Activated CD8-positive, alpha-beta memory T cell treated with anti-CD3 and anti-CD28 coated beads, Interleukin-2, amount 50 U/mL, for 24 hours (primary cell): ENCODE measurements around the gene IDS.
A peak's percentile ranks its signal among the peaks of the same experiment; 100 is the strongest.
"Not testable (repeated sequence)": the region's sequence is repeated elsewhere in the genome, so short reads cannot be mapped to it uniquely, and the experiment has no call there.

Experiments used
- DNase-seq: peaks from one replicate; pipeline ENCODE4 v3.0.0-alpha.2; 2020; ENCODE audit errors: extremely low read depth

IDS gene

DNA sequence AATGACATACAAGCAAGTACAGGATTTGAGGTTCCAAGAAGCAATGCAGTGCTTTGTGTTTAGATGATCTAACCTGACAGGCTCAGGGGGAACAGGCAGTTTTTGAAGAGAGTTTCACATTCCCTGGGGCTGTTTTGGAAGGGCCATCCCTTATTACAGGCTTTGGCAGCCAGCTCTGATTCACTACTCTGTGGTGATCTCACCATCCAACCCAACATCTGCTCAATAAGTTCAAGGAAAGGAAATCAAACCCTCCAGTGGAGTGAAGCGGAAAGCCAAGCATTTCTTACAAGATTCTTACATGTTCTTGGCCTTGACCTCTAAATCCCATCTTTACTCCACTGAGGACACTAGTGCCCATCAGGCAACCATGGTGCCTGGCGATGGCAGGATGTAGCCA lies 7.5 kb downstream of the IDS start:
- no peak for DNase-seq

DNA sequence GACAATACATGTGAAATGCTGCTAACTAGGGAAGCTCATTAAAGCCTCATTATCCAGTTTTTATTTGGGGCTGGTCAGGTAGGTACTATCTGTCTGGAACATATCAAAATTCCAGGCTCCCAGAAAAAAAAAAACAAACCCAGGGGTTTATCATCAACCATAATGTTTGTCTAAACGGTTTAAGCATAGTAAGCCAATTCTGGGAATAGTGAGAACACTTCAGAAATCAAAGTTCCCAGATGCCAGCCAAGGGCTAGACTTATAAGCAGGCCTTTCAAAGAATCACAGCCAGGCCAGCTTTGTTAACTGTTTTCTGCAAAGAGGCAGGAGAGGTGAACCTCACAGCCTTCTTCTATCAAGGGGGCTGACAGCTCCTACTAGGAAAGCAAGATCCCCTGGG lies 8.1 kb downstream of the IDS start:
- no peak for DNase-seq

DNA sequence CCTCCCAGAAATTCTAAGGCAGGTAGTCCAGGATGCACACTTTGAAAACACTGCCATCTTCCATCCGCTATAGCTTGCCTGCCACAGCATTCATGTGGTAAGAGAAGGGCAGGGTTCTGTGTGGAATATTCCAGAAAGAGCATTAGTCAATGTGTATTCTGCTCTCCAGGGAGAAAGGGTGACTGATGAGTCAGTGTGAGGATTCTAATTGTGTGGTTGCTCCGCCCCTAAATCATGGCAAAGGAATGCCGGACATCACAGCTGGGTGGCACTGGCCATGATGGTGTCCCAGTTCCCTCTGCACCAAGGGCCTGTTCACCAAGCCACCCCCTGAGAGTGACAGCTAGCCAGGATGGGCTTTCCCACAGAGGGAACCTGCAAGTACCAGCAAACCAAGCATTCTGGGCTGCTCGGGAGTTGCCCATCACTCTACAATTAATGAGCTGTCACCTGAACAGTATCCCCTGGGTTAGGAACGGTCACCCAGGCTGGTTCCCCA lies 9.5 kb downstream of the IDS start:
- DNase-seq, result no peak

DNA sequence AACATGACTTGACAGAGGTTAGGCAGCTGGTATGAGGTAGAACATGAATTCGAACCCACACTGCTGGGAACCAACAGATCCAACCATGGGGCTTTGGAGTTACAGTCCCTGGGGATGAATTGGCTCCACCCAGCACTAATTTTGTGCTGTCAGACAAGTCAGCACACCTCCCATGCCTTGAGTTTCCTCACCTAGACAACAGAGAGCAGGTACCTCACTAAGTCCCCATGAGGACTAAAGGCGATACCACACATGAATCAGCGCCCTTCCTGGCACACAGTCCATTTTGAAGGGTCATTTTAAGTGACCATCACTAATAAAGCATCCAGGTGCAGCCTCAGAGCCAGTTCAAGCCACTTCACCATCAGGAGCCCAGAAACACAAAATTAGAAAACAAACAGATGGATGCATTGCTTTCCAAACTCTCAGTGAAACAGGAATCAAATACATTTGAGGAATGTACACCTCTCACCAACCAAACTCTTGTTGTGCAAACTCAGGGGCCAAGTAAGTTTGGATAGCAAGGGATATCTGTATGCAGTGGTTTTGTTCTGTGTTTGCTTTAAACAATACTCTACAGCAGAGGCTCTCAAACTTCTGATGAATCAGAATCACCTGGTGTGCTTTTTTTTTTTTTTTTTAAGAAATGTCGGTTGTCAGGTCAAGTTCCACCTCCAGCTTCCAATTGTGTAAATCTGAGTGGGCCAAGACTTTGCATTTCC lies 10.1 kb downstream of the IDS start:
- no peak for DNase-seq

DNA sequence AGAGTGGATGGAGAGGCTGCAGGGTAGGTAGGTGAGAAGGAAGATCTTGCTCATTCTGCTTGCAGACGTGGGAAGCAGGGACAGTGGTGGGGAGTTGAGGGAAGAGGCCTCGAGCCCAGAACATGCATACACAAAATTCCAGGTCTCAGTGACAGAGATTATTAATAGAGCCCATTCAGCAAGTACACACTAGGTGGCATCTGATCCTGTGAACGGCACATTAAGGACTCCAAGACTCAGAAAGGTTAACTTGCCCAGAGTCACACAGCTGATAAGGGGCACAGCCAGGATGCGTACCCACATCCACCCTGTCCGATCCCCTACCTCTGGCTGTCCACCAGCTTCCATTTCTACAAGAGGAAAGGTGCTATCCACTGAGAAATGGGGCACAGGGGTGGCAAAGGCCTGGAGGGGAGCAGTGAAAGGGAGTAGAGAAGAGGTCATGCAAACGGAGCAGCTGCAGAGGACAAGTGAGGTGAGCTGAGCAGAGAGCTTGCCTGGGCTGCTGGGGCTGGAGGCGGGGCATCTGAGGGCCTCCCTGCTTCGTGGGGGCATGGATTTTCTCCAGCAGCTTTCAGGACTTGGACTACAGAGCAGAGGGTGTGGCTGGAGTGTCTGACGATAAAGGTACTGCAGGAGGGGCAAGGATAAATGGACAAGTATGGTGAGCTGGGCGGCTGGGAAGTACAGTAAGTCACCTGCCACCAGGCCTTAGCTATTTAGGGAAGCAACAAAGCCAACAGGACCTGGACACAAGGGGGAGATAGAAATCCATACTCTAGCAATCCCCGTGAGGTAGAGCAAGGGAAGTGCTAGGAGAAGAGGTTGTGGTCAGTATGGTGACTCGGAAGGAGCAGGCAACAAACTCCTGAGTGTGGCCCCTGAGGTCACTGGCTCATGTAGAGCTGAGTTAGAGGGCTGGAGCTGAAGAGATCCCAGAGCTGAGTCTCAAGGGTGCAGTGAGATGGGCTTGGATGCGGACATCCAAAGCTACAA lies 11.2 kb downstream of the IDS start:
- DNase-seq, result no peak

DNA sequence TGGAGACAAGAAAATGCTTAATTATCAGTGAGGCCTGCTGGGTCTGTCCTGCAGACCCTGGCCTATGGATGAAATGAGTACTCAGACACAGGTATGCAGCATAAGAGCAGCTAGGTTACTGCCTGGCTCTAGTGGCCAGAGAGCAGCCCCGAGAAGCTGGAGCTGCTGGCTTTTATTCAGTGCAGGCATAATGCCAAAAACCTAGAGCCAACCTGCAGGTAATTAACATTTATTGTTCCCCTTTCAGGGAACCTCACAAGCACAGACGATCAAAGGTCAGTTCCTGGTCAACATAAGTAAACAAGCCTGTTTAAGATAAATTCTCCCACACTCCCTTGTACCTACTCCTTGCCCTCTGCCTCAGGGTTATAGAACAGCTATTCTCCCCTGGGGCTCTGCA lies 13.3 kb downstream of the IDS start:
- DNase-seq, result no peak

DNA sequence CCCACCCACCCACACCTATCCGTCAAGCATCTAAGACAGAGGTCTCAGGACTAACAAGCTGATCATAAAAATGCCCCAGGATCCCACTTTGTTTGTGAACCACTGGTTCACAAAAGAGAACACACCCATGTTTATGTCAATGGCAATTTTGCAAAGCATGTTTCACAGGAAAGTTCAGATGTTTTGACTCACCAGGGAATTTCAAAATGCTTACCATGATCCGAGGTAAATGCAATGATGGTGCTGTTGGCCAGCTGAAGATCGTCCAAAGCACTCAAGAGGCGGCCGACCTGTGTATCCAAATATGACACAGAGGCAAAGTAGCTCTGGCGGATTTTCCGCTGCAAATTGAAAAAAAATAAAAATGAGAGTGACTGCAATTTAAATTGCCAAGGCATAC lies 15.0 kb downstream of the IDS start:
- DNase-seq, result no peak

DNA sequence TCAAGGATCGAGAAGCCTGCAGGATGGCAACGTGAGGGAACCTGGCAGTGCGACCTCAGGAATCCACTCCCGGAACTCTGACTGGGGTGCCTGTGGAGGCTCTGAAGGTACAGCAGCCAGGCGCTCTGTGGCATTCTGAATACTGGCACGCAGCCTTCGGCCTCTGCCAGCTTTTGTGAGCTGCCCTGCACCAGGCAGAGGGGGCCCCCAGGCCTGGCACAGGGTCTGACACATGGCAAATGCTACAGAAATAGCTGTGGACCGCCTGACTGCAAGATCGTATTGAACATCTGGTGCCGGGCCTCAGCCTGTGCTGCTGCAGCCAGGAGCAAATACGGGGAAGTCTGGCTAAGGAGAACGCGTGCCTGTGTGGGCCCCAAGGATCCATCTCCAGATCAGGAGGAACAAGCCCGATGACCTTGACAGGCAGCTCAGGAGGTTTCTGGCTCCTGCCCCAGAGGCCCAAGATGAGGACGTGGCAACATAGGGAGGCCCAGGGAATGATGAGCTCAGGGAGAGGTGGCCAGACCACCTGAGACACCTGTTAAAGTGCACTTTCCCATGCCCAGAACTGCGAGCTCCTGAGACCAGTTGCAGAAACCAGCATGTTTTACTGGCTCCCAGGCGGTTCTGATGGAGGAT lies 16.6 kb downstream of the IDS start:
- not testable (repeated sequence) for DNase-seq

DNA sequence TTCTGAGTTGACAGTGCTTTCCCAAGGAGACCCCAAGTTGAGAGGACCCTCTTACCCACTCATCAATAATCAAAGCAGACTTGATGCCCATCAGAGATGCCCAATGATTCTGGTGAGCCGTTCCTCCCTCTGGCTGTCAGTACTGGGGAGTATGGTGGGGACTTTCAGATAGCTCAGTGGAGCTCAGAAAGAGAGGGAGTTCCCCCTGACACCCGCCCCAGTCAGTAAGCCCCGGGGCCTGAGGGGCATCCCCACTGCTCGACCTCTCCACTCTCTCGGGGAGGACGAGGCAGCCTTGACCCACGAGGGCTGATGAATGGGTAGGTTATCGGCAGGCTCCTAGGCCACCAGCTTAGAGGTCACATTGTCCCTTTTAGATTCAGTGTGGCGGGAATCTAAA lies 17.1 kb downstream of the IDS start:
- not testable (repeated sequence) for DNase-seq

DNA sequence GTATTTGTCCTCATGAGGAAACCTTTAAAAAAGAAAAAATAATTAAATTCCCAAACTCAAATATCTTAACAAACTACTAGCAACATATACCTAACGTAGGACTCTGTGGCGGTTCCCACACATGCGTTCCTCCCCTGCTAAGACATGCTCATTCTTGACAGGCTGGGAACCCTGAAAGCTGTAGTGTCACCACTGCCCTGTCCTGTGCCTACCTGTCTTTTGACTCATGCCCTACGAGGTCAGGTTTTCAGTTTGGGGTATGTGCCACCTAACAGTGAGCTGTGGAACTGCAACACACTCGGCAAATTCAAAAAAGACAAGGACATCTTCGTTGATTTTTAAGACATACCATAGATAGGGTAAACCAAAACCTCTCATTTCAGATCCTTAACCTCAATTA lies 17.8 kb downstream of the IDS start:
- no peak for DNase-seq

DNA sequence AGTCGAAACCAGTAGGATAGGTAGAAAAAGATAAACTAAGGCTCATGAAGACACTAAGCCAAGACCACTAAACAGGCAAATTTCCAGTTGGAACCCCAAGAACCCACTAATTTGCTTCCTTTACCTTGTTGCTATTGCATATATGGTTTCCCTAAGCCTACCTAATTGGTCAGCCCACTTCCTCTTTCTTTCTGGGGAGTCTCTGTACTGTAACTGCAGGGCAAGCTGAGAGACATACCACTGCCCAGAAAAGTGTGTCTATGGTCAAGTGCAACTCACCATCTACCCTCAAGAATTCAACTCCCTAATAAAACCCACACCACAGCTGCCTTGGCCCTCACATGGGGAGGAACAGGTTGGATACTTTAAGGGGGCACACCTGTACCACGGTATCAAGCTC lies 28.6 kb downstream of the IDS start:
- no peak for DNase-seq

DNA sequence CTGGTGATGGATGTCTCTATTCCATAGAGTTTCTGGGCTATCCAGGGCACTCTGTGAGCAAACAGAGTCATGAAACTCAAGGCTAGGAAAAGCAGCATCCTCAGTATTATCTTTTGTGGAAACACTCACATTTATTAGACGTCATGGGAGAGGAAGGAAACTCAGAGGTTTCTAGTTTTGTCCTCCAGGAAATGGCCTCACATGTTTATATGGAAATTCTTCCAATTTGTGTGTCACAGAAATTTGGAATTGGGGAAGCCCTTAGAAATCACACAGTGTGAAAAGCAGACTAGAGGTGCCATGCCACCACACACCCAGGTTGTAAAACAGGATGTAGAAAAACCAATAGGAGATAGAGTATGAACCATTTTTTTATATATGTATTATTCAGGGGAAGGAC lies 31.1 kb downstream of the IDS start:
- DNase-seq, result no peak

DNA sequence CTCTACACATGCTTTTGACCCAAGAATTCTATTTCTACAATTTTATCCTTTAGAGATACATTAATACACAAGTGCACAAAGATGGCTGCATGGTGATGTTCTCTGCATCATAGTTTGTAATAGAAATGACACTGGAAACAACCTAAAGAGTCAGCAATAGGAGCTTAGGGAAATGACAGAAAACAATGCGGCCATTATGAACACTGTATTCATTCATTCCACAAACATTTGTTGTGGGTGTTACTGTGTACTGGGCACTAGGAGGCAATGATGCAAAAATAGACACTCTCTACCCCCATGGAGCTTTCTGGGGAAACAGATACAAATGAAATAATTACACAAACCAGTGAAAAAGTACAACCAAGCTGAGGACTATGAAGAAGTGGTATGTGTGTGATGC lies 32.0 kb downstream of the IDS start:
- no peak for DNase-seq

DNA sequence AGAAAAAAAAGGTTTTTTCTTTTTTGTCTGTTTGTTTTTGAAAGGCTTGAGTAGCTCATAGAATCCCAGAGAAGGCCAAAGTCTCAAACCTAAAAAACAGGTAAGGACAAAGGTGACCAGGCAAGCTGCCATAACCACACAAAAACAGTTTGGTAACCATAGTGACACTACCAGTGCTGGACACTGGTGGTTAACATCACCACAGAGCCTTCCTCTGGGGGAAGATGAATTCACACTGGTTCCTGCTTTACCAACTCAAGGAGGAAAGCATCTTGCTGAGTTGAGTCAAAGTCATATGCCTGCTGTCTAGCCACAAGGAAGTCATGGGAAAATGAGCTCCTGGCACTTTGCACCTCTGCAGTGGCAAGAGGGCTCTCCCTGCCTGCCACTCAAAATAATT lies 32.5 kb downstream of the IDS start:
- DNase-seq, result no peak

DNA sequence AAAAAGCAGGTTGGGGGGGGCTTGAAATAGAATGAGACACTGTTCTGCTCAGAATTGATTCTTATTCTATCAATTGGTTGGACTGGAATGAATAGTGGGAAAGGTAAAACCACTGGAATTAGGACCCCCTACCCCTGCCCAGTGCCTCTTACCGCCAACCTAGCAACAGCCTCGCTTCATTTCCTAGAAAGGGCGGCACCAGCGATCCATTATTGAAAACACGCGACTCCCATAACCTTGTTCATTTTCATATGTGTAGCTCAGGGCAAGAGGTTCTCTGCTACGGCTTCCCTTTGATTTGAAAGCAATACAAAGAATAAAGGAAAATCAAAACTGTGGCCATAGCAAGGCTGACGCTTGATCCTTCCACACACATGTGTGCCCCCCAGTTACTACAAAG lies 33.7 kb downstream of the IDS start:
- DNase-seq, result no peak

DNA sequence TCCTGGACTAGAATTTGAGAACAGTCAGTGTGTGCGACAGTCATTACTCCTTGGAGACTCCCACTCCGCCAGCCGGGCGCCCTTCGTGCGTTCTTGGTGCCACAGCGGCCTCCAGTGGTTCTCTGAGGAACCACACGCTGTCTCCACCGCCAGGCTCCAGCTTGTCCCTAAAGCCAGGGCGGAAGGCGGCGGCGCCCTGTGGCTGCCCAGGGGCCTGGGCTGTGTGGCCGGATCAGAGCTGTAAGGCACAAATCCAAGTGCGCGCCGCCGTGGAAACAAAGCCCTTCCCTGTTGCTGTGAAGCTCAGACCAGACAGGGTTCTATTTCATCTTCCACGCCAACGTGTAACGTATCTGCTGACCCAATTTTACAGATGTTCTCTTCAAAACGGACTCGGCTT lies 34.2 kb downstream of the IDS start:
- peak; percentile 12 for DNase-seq

DNA sequence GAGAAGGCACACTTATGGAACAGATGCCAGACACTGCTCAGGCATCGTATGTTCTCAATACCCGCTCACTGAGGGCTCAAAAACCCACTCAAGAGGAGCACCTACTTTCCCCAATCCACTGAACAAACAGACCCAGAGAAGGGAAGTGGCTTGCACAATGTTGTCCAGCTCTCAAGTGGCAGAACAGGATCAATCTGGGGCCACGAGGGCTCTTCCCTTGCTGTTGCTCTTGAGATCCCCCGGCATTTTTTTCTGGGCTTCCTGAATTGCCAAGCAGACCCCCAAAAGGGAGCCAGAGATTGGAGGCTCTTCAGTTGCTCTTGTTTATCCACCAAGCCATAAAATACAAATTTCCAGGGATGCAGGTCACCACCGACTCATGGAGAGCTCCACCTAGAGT lies 35.7 kb downstream of the IDS start:
- no peak for DNase-seq

DNA sequence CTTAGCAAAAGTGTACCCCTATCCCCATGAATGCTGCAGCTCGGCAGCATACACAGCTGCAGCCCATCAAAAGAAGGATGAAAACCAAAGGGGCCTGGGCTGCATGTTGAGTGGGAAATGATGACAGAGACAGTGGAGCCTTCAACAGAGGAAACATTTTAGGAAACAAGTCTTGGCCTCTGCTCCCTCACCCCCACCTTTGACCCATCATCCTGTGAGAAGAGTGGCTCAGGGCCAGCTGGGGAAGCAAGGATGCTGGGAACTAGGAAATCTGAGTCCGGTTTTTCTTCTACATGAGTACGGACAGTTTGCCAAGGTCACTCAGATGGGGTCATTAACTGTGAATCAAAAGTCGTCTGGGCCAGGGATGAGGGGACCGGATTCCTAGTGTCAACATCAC lies 37.2 kb downstream of the IDS start:
- no peak for DNase-seq

DNA sequence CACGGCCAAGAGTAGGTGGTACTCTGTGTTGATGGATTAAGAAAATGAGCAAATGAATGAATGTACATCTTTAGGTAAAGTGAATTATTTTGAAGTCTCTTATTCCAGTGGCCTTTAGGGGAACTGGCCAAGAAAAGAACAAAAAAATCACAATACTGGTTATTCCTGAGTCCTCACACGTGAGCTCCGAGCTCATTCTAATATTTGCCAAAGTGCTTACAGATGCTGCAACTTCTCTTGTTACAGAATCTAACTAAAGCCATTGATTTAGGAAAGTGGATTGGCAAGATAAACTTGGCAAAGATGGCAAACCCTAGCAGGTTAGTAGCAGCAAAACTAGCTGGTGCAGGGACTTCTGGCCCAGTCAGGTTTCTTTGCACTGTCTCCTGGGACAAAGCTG lies 37.6 kb downstream of the IDS start:
- DNase-seq, result no peak

DNA sequence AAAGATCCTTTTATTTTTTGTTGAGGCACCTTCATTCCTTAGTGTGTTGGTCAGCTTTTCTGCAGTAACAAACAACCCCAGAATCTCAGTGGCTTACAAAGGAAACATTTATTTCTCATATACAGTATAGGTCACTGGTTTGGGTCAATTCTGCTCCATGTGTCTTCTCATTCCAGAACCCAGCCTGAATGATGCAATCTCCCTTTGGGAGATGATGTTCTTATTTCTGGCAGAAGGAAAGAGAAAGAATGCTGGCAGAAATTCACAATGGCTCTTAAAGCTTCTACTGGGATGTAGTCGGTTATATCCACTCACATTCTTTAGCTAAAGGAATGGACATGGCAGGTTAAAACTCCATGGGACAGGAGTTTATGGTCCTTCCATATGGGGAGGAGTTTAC lies 42.3 kb downstream of the IDS start:
- DNase-seq, result no peak

DNA sequence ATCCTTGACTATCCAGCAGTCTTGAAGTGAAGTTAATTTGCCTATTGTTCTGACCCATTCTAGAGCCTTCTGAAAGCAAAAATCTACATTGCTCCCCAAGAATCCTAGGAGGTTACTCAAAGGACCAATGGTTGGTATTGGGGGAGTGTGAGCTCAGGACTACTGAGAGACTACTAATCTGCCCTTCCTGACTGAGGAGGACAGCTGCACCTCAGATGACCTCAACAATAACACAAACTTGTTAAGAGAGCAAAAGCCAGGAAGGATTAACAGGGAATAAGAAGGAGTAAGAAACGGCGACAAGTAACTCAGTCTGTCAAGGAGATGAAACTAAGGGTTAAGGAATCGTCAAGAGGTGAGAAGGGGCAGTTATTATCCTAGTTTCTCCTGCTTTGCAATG lies 43.4 kb downstream of the IDS start:
- DNase-seq, result no peak

DNA sequence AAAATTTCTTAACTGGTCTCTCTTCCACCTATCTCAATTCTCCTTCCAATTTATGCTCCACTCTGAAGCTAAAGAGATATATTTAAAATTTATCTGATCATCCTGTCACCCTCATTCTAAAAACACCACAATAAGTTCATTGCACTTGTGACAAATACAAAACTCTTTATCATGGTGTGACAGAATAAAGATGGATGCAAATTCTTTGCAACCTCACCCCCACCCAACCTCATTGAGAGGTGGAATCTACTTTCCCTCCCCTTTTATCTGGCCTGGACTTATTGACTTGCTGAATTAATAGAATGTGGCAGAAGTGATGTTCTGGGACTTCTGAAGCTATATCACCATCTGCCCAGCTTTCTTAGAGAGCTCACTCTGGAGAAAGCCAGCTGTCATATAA lies 46.5 kb downstream of the IDS start:
- DNase-seq, result no peak
